Caco-2 (cell line): ENCODE results near the gene DIS3L2. TPM values are rescaled to one million over a fixed set of nuclear protein-coding genes. Genes with fewer than 3 reads are reported as not detected.
A peak's percentile ranks its signal among the peaks of the same experiment; 100 is the strongest.

ENCODE experiments used
- BruUV-seq: library from RNA; stranded (reverse); fragments of 400-500 nt; replicated peaks from 2 replicates; lab custom pipeline; 2021; lab: Mats Ljungman, UMichigan
- CTCF ChIA-PET: fragments of 300-600 bp; sonication (Branson Sonifier 250); formaldehyde crosslinking; loops from one replicate; lab custom pipeline; 2022; ENCODE audit warnings: antibody characterized with exemption; lab: Charles Lee
- POLR2A ChIA-PET: fragments of 300-600 bp; sonication (Branson Sonifier 250); formaldehyde crosslinking; loops from one replicate; lab custom pipeline; 2022; ENCODE audit warnings: antibody characterized with exemption; lab: Charles Lee
- DNase-seq, 2 experiments: peaks; one replicate each; pipeline versions ENCODE4 v3.0.0 to v3.0.0-alpha.2; 2020 to 2022
- H3K27me3 ChIP-seq: replicated peaks from 2 replicates; pipeline ENCODE4 v1.6.0; 2011; ENCODE audit warnings: low read length; ENCODE audit not compliant: control insufficient read depth, insufficient read depth
- H3K36me3 ChIP-seq: 2 replicates; pipeline ENCODE4 v1.5.1; 2011; ENCODE audit warnings: low read length; ENCODE audit not compliant: control insufficient read depth, insufficient read depth
- H3K4me1 ChIP-seq: fragments of 250-450 bp; sonication (Bioruptor Pico); 2 replicates; pipeline ENCODE4 v1.5.1; 2020; ENCODE audit warnings: mild to moderate bottlenecking
- H3K4me3 ChIP-seq: 2 replicates; pipeline ENCODE4 v1.5.1; 2011; ENCODE audit warnings: low read depth, mild to moderate bottlenecking, control low read depth, low read length
- H3K9me3 ChIP-seq: fragments of 250-450 bp; sonication (Bioruptor Pico); 2 replicates; pipeline ENCODE4 v1.5.1; 2020; ENCODE audit warnings: mild to moderate bottlenecking, moderate library complexity
- H3K27ac Mint-ChIP-seq: one replicate; pipeline ENCODE4 v1.8.0; 2022; ENCODE audit warnings: mixed read lengths; ENCODE audit not compliant: unreplicated experiment
- H3K27me3 Mint-ChIP-seq: one replicate; pipeline ENCODE4 v1.8.0; 2022; ENCODE audit warnings: mixed read lengths; ENCODE audit not compliant: insufficient read depth, unreplicated experiment
- H3K36me3 Mint-ChIP-seq: one replicate; pipeline ENCODE4 v1.8.0; 2022; ENCODE audit warnings: mild to moderate bottlenecking, mixed read lengths; ENCODE audit not compliant: insufficient read depth, unreplicated experiment
- H3K4me1 Mint-ChIP-seq: one replicate; pipeline ENCODE4 v1.8.0; 2022; ENCODE audit warnings: low read depth, mixed read lengths; ENCODE audit not compliant: unreplicated experiment
- H3K4me3 Mint-ChIP-seq: one replicate; pipeline ENCODE4 v1.8.0; 2022; ENCODE audit warnings: mild to moderate bottlenecking, moderate library complexity, mixed read lengths; ENCODE audit not compliant: unreplicated experiment
- H3K9me3 Mint-ChIP-seq: one replicate; pipeline ENCODE4 v1.8.0; 2022; ENCODE audit warnings: mixed read lengths; ENCODE audit not compliant: unreplicated experiment
- CTCF ChIP-seq, 2 experiments: fragments of 200-600 bp in 1 of 2; IDR thresholded peaks; 1 replicate in 1 of 2; 2 replicates in 1 of 2; pipeline versions ENCODE4 v1.5.1 to v1.8.0; 2011 to 2022; ENCODE audit warnings: antibody characterized with exemption in 1 of 2, control low read depth in 1 of 2, inconsistent platforms in 1 of 2, low read depth in 1 of 2, low read length in 1 of 2, mild to moderate bottlenecking in 1 of 2, moderate library complexity in 1 of 2; ENCODE audit not compliant: insufficient read depth in 1 of 2, severe bottlenecking in 1 of 2, unreplicated experiment in 1 of 2
- intact Hi-C: fragments of 100-400 bp; cut with micrococcal nuclease; formaldehyde crosslinking; loops from one replicate; pipeline ENCODE4 v1.10.0; 2022; ENCODE audit not compliant: unreplicated experiment
- total RNA-seq: library from RNA; stranded (reverse); gene quantifications from 2 replicates; pipeline ENCODE4 v1.2.3, GENCODE V29; 2022

DIS3L2 gene
- total RNA-seq, 1 experiment from 2014 or later, result 15.5 TPM

GRCh38 chr2:232236200-232236599, 274.7 kb downstream of the DIS3L2 start:
- Mint-ChIP-seq H3K27ac (no peak overlapping the region), H3K27me3 (no peaks in the 10 kb centered on the region), H3K36me3 (peaks cover 6% of the 10 kb centered on the region), H3K9me3 (no peaks in the 10 kb centered on the region), H3K4me1 (peaks cover 10% of the 10 kb centered on the region), H3K4me3 (no peak overlapping the region)
- no TSS peak for BruUV-seq
- no peak overlapping the region for H3K4me3 ChIP-seq
- intact Hi-C loops, result loop anchor here (5.0 kb wide), 1 partner anchor 66 kb away; no protein-coding TSS in a partner anchor
- H3K9me3 ChIP-seq, result no peaks in the 10 kb centered on the region
- no peak for DNase-seq
- ChIA-PET CTCF (no interaction called here), POLR2A (no interaction called here)
- TF ChIP-seq CTCF (IDR thresholded peaks at IDR 0.05; ENCODE audit: insufficient read depth in 1 of 2, low read depth in 1 of 2, low read length in 1 of 2, severe bottlenecking in 1 of 2, unreplicated experiment in 1 of 2), result no peak
- H3K4me1 ChIP-seq, result peaks cover 4% of the 10 kb centered on the region
- no peaks in the 10 kb centered on the region for H3K27me3 ChIP-seq
- H3K36me3 ChIP-seq, result no peaks in the 10 kb centered on the region

DNA sequence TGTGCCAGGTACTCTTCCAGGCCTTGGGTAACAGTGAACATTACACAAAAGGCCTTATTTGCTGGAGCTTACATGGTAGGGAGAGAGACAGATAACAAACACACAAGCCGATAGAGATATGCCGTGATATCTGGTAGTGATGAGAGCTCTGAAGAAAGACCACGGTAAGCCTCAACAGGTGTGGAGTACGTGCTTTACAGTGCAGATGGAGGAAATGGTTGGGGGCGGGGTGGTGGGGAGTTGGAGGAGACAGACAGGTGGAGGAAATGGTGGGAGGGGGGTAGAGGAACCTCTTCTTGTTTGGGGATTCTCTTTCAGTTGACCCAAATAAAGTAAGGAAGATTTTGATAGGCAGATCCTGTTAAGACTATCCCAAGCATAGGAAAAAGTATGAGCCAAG, 276.0 kb downstream of the DIS3L2 start:
- peak overlapping the region; percentile 1 for H3K4me3 Mint-ChIP-seq
- no peak for DNase-seq

GRCh38 chr2:232238108-232238507, 276.6 kb downstream of the DIS3L2 start:
- H3K27me3 Mint-ChIP-seq, result no peaks in the 10 kb centered on the region
- CTCF ChIA-PET, result no interaction called here
- peak; percentile 61 to 69 for DNase-seq
- no peaks in the 10 kb centered on the region for H3K36me3 ChIP-seq
- intact Hi-C loops, result loop anchor here (5.0 kb wide), 1 partner anchor 64 kb away; no protein-coding TSS in a partner anchor
- BruUV-seq, result no TSS peak
- H3K27me3 ChIP-seq, result no peaks in the 10 kb centered on the region
- TF ChIP-seq CTCF (IDR thresholded peaks at IDR 0.05; ENCODE audit: insufficient read depth in 1 of 2, low read depth in 1 of 2, low read length in 1 of 2, severe bottlenecking in 1 of 2, unreplicated experiment in 1 of 2), result no peak
- H3K4me3 Mint-ChIP-seq, result peak overlapping the region; percentile 1
- H3K4me3 ChIP-seq, result no peak overlapping the region
- peaks cover 10% of the 10 kb centered on the region for H3K4me1 Mint-ChIP-seq
- H3K36me3 Mint-ChIP-seq, result peaks cover 6% of the 10 kb centered on the region
- peaks cover 4% of the 10 kb centered on the region for H3K4me1 ChIP-seq
- no peaks in the 10 kb centered on the region for H3K9me3 Mint-ChIP-seq
- POLR2A ChIA-PET, result no interaction called here
- H3K9me3 ChIP-seq, result no peaks in the 10 kb centered on the region
- H3K27ac Mint-ChIP-seq, result peak overlapping the region; percentile 26

More for the DNA sequence above, 276.0 kb downstream of the DIS3L2 start:
- CTCF ChIA-PET, result no interaction called here
- no peaks in the 10 kb centered on the region for H3K9me3 Mint-ChIP-seq
- H3K4me1 Mint-ChIP-seq, result peaks cover 10% of the 10 kb centered on the region
- POLR2A ChIA-PET, result no interaction called here
- intact Hi-C loops, result loop anchor here (5.0 kb wide), 1 partner anchor 65 kb away; no protein-coding TSS in a partner anchor
- no TSS peak for BruUV-seq
- TF ChIP-seq CTCF (IDR thresholded peaks at IDR 0.05; ENCODE audit: insufficient read depth in 1 of 2, low read depth in 1 of 2, low read length in 1 of 2, severe bottlenecking in 1 of 2, unreplicated experiment in 1 of 2), result no peak
- no peak overlapping the region for H3K27ac Mint-ChIP-seq
- peaks cover 4% of the 10 kb centered on the region for H3K4me1 ChIP-seq
- H3K36me3 ChIP-seq, result no peaks in the 10 kb centered on the region
- no peak overlapping the region for H3K4me3 ChIP-seq
- H3K9me3 ChIP-seq, result no peaks in the 10 kb centered on the region
- no peaks in the 10 kb centered on the region for H3K27me3 Mint-ChIP-seq
- peaks cover 6% of the 10 kb centered on the region for H3K36me3 Mint-ChIP-seq
- H3K27me3 ChIP-seq, result no peaks in the 10 kb centered on the region
